HG03432 (cell line): Measurements from ENCODE around the gene CGN.

ENCODE experiments used
- ATAC-seq: cut with Tn5 transposase; IDR thresholded peaks from one replicate; pipeline ENCODE4 v1.9.1; 2021; ENCODE audit warnings: mild to moderate bottlenecking, moderate library complexity; ENCODE audit not compliant: unreplicated experiment

Gene CGN

GRCh38 chr1:151523326-151523725, 12.1 kb downstream of the CGN start:
- ATAC-seq, result no peak

GRCh38 chr1:151524736-151525135, 13.5 kb downstream of the CGN start:
- no peak for ATAC-seq

GRCh38 chr1:151526735-151527525, 15.7 kb downstream of the CGN start:
- no peak for ATAC-seq

- no peak for ATAC-seq
Measured at GRCh38 chr1:151529211-151529702, 18.1 kb downstream of the CGN start.

- ATAC-seq, result no peak
Measured at GRCh38 chr1:151529781-151530180, 18.6 kb downstream of the CGN start.

- no peak for ATAC-seq
Measured at GRCh38 chr1:151530461-151530860, 19.3 kb downstream of the CGN start.

- ATAC-seq, result no peak
Measured at GRCh38 chr1:151533870-151534269, 22.7 kb downstream of the CGN start.

GRCh38 chr1:151534662-151535278, 23.6 kb downstream of the CGN start:
- no peak for ATAC-seq

GRCh38 chr1:151535326-151536271, 24.4 kb downstream of the CGN start:
- ATAC-seq, result no peak

- no peak for ATAC-seq
Measured at GRCh38 chr1:151536499-151536898, 25.3 kb downstream of the CGN start.

- no peak for ATAC-seq
Measured at GRCh38 chr1:151537112-151537511, 25.9 kb downstream of the CGN start.

- peak; percentile 50 for ATAC-seq
Measured at GRCh38 chr1:151539321-151540020, 28.3 kb downstream of the CGN start.

- ATAC-seq, result peak; percentile 94
Measured at GRCh38 chr1:151540021-151540981, 29.1 kb downstream of the CGN start, which contains the start of gene TUFT1. TUFT1 (plus strand) TSS chr1:151540309; CDS start chr1:151540367, 58 bp downstream.

- ATAC-seq, result no peak
Measured at GRCh38 chr1:151540982-151541377, 29.8 kb downstream of the CGN start.

- ATAC-seq, result no peak
Measured at GRCh38 chr1:151541752-151542151, 30.6 kb downstream of the CGN start.

GRCh38 chr1:151542710-151543129, 31.5 kb downstream of the CGN start:
- no peak for ATAC-seq

- ATAC-seq, result no peak
Measured at GRCh38 chr1:151545542-151545941, 34.4 kb downstream of the CGN start.

- ATAC-seq, result no peak
Measured at GRCh38 chr1:151546011-151546925, 35.1 kb downstream of the CGN start.
